CD4-positive, CD25-positive, alpha-beta regulatory T cell (primary cell): ENCODE measurements around the gene CD14. TPM values are rescaled to one million over a fixed set of nuclear protein-coding genes. Genes with fewer than 3 reads are reported as not detected.
"Not testable (repeated sequence)": the region's sequence is repeated elsewhere in the genome, so short reads cannot be mapped to it uniquely, and the experiment has no call there.

Experiments
- ATAC-seq, 2 donors: fragments of 150-1000 bp; cut with Tn5 transposase; one replicate each; pipeline ENCODE4 v1.10.0; 2021; ENCODE audit warnings: low read depth in 2 of 2, moderate number of reproducible peaks in 2 of 2, moderate library complexity in 1 of 2
- DNase-seq, 3 donors: peaks; one replicate each; pipeline versions ENCODE4 v3.0.0 to v3.0.0-alpha.2; 2012 to 2022; ENCODE audit warnings: mixed read lengths in 1 of 3
- H3K27ac ChIP-seq: one replicate; pipeline ENCODE4 v1.7.0; 2013; ENCODE audit warnings: mild to moderate bottlenecking, low read length; ENCODE audit not compliant: insufficient read depth, poor library complexity, severe bottlenecking
- H3K27me3 ChIP-seq: one replicate; pipeline ENCODE4 v1.7.0; 2013; ENCODE audit warnings: low read length; ENCODE audit not compliant: control insufficient read depth, insufficient read depth
- H3K36me3 ChIP-seq: one replicate; pipeline ENCODE4 v1.7.0; 2013; ENCODE audit warnings: mild to moderate bottlenecking, low read length, moderate library complexity; ENCODE audit not compliant: control insufficient read depth, insufficient read depth
- H3K4me1 ChIP-seq: 2 replicates; pipeline ENCODE4 v1.7.0; 2013; ENCODE audit warnings: mild to moderate bottlenecking, low read length; ENCODE audit not compliant: insufficient read depth, control insufficient read depth, poor library complexity, severe bottlenecking
- H3K4me3 ChIP-seq: one replicate; pipeline ENCODE4 v1.7.0; 2013; ENCODE audit warnings: low read depth, mild to moderate bottlenecking, low read length, moderate library complexity
- H3K9me3 ChIP-seq, 2 experiments: 1 replicate in 1 of 2; 2 replicates in 1 of 2; pipeline ENCODE4 v1.7.0; 2013; ENCODE audit warnings: low read length in 2 of 2, mild to moderate bottlenecking in 1 of 2, moderate library complexity in 1 of 2; ENCODE audit not compliant: control insufficient read depth in 2 of 2
- H3K27ac Mint-ChIP-seq, 3 donors: one replicate each; pipeline ENCODE4 v1.8.0; 2020 to 2022; ENCODE audit warnings: mild to moderate bottlenecking in 3 of 3, mixed read lengths in 3 of 3, moderate library complexity in 2 of 3
- H3K27me3 Mint-ChIP-seq: one replicate; pipeline ENCODE4 v1.8.0; 2022; ENCODE audit warnings: mild to moderate bottlenecking, mixed read lengths
- H3K36me3 Mint-ChIP-seq: one replicate; pipeline ENCODE4 v1.8.0; 2020; ENCODE audit warnings: mixed read lengths
- H3K4me1 Mint-ChIP-seq, 4 donors: one replicate each; pipeline ENCODE4 v1.8.0; 2020 to 2022; ENCODE audit warnings: mixed read lengths in 4 of 4, mild to moderate bottlenecking in 1 of 4
- H3K4me3 Mint-ChIP-seq, 4 donors: one replicate each; pipeline ENCODE4 v1.8.0; 2020 to 2022; ENCODE audit warnings: mild to moderate bottlenecking in 4 of 4, mixed read lengths in 4 of 4, moderate library complexity in 3 of 4
- H3K9me3 Mint-ChIP-seq, 7 donors: one replicate each; pipeline ENCODE4 v1.8.0; 2020 to 2022; ENCODE audit warnings: mixed read lengths in 7 of 7, mild to moderate bottlenecking in 3 of 7, moderate library complexity in 2 of 7
- polyA plus RNA-seq, 4 donors: library from polyadenylated mRNA; unstranded; fragments of 300-500 nt; fragmentation: Illumina TruSeq; gene quantifications; one replicate each; pipeline ENCODE4 v1.2.3, GENCODE V29; 2021
- total RNA-seq: library from RNA; stranded (reverse); gene quantifications from one replicate; pipeline ENCODE4 v1.2.3, GENCODE V29; 2022

Gene CD14
- total and polyA plus RNA-seq, 5 donors from 2014 or later: 1.3 to 2.6 (median 2.1) TPM; not detected in 1

GRCh38 chr5:140624886-140625285 lies 8.1 kb downstream of the CD14 start:
- not testable (repeated sequence) for ATAC-seq, H3K36me3 ChIP-seq, H3K4me1 Mint-ChIP-seq, DNase-seq, H3K4me3 ChIP-seq, H3K27me3 ChIP-seq, H3K9me3 ChIP-seq, H3K36me3 Mint-ChIP-seq, H3K4me1 ChIP-seq, H3K27ac ChIP-seq, H3K9me3 Mint-ChIP-seq, H3K4me3 Mint-ChIP-seq, H3K27ac Mint-ChIP-seq
- peaks cover 20% of the 10 kb centered on the region for H3K27me3 Mint-ChIP-seq

DNA sequence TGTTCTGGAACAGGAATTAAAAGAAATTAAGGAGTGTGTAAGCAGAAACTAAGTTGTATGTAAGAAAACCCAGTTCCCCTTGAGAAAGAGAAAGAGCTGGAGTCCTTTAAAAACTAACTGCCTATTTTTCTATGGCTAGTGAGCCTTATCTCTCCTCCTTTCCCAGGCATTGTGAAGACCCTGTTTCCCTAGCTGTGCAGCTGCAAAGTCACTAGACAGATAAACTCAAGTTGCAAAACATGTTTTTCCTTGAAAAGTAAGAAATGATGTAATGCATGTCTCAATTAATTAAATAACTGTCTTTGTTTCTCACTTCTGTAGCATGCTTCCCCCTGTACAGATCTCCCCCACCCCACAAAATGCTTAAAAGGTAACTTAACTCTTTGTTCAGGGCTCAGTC lies 9.9 kb downstream of the CD14 start:
- H3K27me3 Mint-ChIP-seq: peaks cover 37% of the 10 kb centered on the region
- not testable (repeated sequence) for H3K36me3 ChIP-seq, H3K4me3 Mint-ChIP-seq, H3K4me1 ChIP-seq, H3K4me3 ChIP-seq, H3K4me1 Mint-ChIP-seq, H3K36me3 Mint-ChIP-seq, ATAC-seq, H3K9me3 Mint-ChIP-seq, H3K27me3 ChIP-seq, DNase-seq, H3K9me3 ChIP-seq, H3K27ac ChIP-seq, H3K27ac Mint-ChIP-seq

DNA sequence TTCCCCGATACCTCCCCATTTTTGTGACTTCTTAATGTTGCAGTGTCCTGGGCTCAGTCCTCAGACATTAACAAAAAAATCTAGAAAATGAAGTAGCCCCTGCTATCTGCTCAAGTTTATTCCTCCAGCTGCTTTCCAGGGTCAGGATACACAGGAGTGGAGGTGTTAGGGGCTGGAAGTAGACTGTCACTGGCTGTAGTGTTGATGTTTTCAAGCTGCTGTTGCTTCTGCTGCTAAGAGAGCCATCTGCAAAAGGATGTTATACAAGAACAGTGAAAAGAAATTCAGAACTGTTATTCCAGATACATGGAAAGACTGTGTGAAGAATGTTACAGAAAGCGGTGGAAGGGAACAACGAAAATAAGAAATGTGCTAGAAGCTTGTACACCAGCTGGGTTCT lies 10.7 kb downstream of the CD14 start:
- Histone ChIP-seq H3K36me3 (no peaks in the 10 kb centered on the region), H3K27ac (no peak overlapping the region), H3K4me3 (no peak overlapping the region), H3K4me1 (no peaks in the 10 kb centered on the region), H3K9me3 (no peaks in the 10 kb centered on the region), H3K27me3 (peaks cover 3% of the 10 kb centered on the region)
- no peak overlapping the region for H3K27ac Mint-ChIP-seq
- DNase-seq (no peak), ATAC-seq (no peak)
- H3K4me1 Mint-ChIP-seq: no peaks in the 10 kb centered on the region
- no peak overlapping the region for H3K4me3 Mint-ChIP-seq
- no peaks in the 10 kb centered on the region for H3K36me3 Mint-ChIP-seq
- H3K27me3 Mint-ChIP-seq: peaks cover 41% of the 10 kb centered on the region
- H3K9me3 Mint-ChIP-seq: peaks cover 0 to 2% (median 0%) of the 10 kb centered on the region in 7 donors

GRCh38 chr5:140611020-140611521 lies 21.9 kb downstream of the CD14 start:
- no peaks in the 10 kb centered on the region for H3K36me3 ChIP-seq
- H3K36me3 Mint-ChIP-seq: no peaks in the 10 kb centered on the region
- H3K9me3 Mint-ChIP-seq: peaks cover 0 to 1% (median 0%) of the 10 kb centered on the region in 7 donors
- H3K27ac Mint-ChIP-seq: peak overlapping the region in 1 of 3 donors; percentile 13
- no peaks in the 10 kb centered on the region for H3K9me3 ChIP-seq
- H3K4me3 Mint-ChIP-seq: no peak overlapping the region
- H3K4me3 ChIP-seq: no peak overlapping the region
- peaks cover 0 to 10% (median 3%) of the 10 kb centered on the region in 4 donors for H3K4me1 Mint-ChIP-seq
- peaks cover 44% of the 10 kb centered on the region for H3K27me3 Mint-ChIP-seq
- DNase-seq (no peak), ATAC-seq (no peak)
- peaks cover 12% of the 10 kb centered on the region for H3K27me3 ChIP-seq
- no peak overlapping the region for H3K27ac ChIP-seq
- H3K4me1 ChIP-seq: no peaks in the 10 kb centered on the region

- peaks cover 0 to 1% (median 0%) of the 10 kb centered on the region in 7 donors for H3K9me3 Mint-ChIP-seq
- Histone ChIP-seq H3K27ac (no peak overlapping the region), H3K9me3 (no peaks in the 10 kb centered on the region), H3K4me1 (no peaks in the 10 kb centered on the region), H3K27me3 (peaks cover 10% of the 10 kb centered on the region), H3K36me3 (no peaks in the 10 kb centered on the region), H3K4me3 (no peak overlapping the region)
- no peak overlapping the region for H3K27ac Mint-ChIP-seq
- H3K36me3 Mint-ChIP-seq: no peaks in the 10 kb centered on the region
- peaks cover 37% of the 10 kb centered on the region for H3K27me3 Mint-ChIP-seq
- peaks cover 0 to 10% (median 3%) of the 10 kb centered on the region in 4 donors for H3K4me1 Mint-ChIP-seq
- no peak overlapping the region for H3K4me3 Mint-ChIP-seq
- ATAC-seq (no peak), DNase-seq (peak in 1 of 3 donors; percentile 11)
Observed at GRCh38 chr5:140609126-140609525, 23.8 kb downstream of the CD14 start.

GRCh38 chr5:140608722-140609121 lies 24.3 kb downstream of the CD14 start:
- Mint-ChIP-seq H3K27me3 (peaks cover 37% of the 10 kb centered on the region), H3K4me3 (no peak overlapping the region), H3K36me3 (no peaks in the 10 kb centered on the region), H3K4me1 (peaks cover 0 to 10% (median 3%) of the 10 kb centered on the region in 4 donors), H3K27ac (no peak overlapping the region), H3K9me3 (peaks cover 0 to 1% (median 0%) of the 10 kb centered on the region in 7 donors)
- DNase-seq (no peak), ATAC-seq (no peak)
- H3K27ac ChIP-seq: no peak overlapping the region
- H3K9me3 ChIP-seq: no peaks in the 10 kb centered on the region
- H3K4me1 ChIP-seq: no peaks in the 10 kb centered on the region
- H3K36me3 ChIP-seq: no peaks in the 10 kb centered on the region
- H3K4me3 ChIP-seq: no peak overlapping the region
- peaks cover 10% of the 10 kb centered on the region for H3K27me3 ChIP-seq

GRCh38 chr5:140607031-140607430 lies 25.9 kb downstream of the CD14 start:
- Mint-ChIP-seq H3K9me3 (peaks cover 0 to 1% (median 0%) of the 10 kb centered on the region in 7 donors), H3K36me3 (no peaks in the 10 kb centered on the region), H3K4me3 (no peak overlapping the region), H3K27ac (no peak overlapping the region), H3K27me3 (peaks cover 33% of the 10 kb centered on the region), H3K4me1 (peaks cover 0 to 10% (median 3%) of the 10 kb centered on the region in 4 donors)
- peaks cover 10% of the 10 kb centered on the region for H3K27me3 ChIP-seq
- no peaks in the 10 kb centered on the region for H3K9me3 ChIP-seq
- no peaks in the 10 kb centered on the region for H3K36me3 ChIP-seq
- no peak overlapping the region for H3K4me3 ChIP-seq
- DNase-seq (no peak), ATAC-seq (no peak)
- no peak overlapping the region for H3K27ac ChIP-seq
- H3K4me1 ChIP-seq: no peaks in the 10 kb centered on the region

- H3K36me3 ChIP-seq: no peaks in the 10 kb centered on the region
- H3K27me3 ChIP-seq: peaks cover 6% of the 10 kb centered on the region
- H3K27ac ChIP-seq: no peak overlapping the region
- H3K9me3 Mint-ChIP-seq: peaks cover 0 to 1% (median 0%) of the 10 kb centered on the region in 7 donors
- H3K4me3 Mint-ChIP-seq: no peak overlapping the region
- H3K27ac Mint-ChIP-seq: no peak overlapping the region
- ATAC-seq: no peak
- H3K27me3 Mint-ChIP-seq: peaks cover 25% of the 10 kb centered on the region
- no peak overlapping the region for H3K4me3 ChIP-seq
- H3K9me3 ChIP-seq: no peaks in the 10 kb centered on the region
- H3K4me1 Mint-ChIP-seq: peaks cover 0 to 8% (median 3%) of the 10 kb centered on the region in 4 donors
- DNase-seq: no peak
- no peaks in the 10 kb centered on the region for H3K36me3 Mint-ChIP-seq
- H3K4me1 ChIP-seq: no peaks in the 10 kb centered on the region
Observed at GRCh38 chr5:140605879-140606278, 27.1 kb downstream of the CD14 start.
